HL-60 (cell line): ENCODE measurements around the gene PRKX.
"Not testable (repeated sequence)": the region's sequence is repeated elsewhere in the genome, so short reads cannot be mapped to it uniquely, and the experiment has no call there.

Experiments
- DNase-seq, 2 experiments: peaks; one replicate each; pipeline ENCODE4 v3.0.0-alpha.2; 2010 to 2020; ENCODE audit warnings: low read depth in 1 of 2, low spot score in 1 of 2
- H3K27ac ChIP-seq: fragments of 250-450 bp; sonication (Bioruptor Pico); replicated peaks from 2 replicates; pipeline ENCODE4 v1.5.1; 2020; ENCODE audit warnings: mild to moderate bottlenecking, moderate library complexity
- H3K27me3 ChIP-seq: fragments of 250-450 bp; sonication (Bioruptor Pico); 2 replicates; pipeline ENCODE4 v1.5.1; 2021; ENCODE audit warnings: mild to moderate bottlenecking, moderate library complexity; ENCODE audit not compliant: insufficient read depth, poor library complexity, severe bottlenecking
- H3K4me3 ChIP-seq: replicated peaks from 2 replicates; pipeline ENCODE4 v1.5.1; 2011; ENCODE audit warnings: mild to moderate bottlenecking, control low read depth, low read length; ENCODE audit not compliant: insufficient read depth
- GABPA ChIP-seq: IDR thresholded peaks from 2 replicates; pipeline ENCODE4 v1.6.1; 2012; ENCODE audit warnings: low read depth
- POLR2AphosphoS5 ChIP-seq: IDR thresholded peaks from 2 replicates; pipeline ENCODE4 v1.6.1; 2012; ENCODE audit warnings: low read depth
- REST ChIP-seq: IDR thresholded peaks from 2 replicates; pipeline ENCODE4 v1.6.1; 2012; ENCODE audit warnings: low read depth; ENCODE audit not compliant: insufficient replicate concordance
- SPI1 ChIP-seq: IDR thresholded peaks from 2 replicates; pipeline ENCODE4 v1.6.1; 2012; ENCODE audit warnings: low read depth, mild to moderate bottlenecking, borderline replicate concordance
- TF ChIP-seq, protein P1 (sequence below): IDR thresholded peaks from one replicate; pipeline ENCODE4 v1.5.1; 2011; ENCODE audit warnings: low read length, control low read depth, inconsistent platforms; ENCODE audit not compliant: insufficient read depth

PRKX gene

GRCh38 chrX:3732326-3733042 lies 19.0 kb upstream of the PRKX start:
- not testable (repeated sequence) for H3K4me3 ChIP-seq, H3K27ac ChIP-seq, DNase-seq, H3K27me3 ChIP-seq

DNA sequence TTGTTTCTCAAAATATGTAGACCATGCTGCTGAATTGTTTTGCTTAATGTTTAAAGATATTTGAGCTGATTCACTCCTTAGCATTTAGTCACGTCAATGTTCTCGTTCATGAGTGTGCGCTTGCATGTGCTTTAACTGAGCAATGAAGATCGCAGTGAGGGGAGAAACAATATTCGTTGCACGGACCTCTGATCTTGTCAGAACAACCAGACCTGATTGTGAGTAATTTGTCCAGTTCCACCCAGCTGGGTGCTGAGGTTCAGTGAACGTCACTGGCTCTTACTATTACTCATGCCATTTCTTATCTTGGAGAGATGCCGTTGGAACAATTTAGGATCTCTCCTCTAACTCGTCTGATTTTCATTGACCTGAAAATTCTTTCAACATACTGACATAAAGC lies 15.0 kb upstream of the PRKX start:
- DNase-seq: no peak
- TF ChIP-seq, protein P1, sequence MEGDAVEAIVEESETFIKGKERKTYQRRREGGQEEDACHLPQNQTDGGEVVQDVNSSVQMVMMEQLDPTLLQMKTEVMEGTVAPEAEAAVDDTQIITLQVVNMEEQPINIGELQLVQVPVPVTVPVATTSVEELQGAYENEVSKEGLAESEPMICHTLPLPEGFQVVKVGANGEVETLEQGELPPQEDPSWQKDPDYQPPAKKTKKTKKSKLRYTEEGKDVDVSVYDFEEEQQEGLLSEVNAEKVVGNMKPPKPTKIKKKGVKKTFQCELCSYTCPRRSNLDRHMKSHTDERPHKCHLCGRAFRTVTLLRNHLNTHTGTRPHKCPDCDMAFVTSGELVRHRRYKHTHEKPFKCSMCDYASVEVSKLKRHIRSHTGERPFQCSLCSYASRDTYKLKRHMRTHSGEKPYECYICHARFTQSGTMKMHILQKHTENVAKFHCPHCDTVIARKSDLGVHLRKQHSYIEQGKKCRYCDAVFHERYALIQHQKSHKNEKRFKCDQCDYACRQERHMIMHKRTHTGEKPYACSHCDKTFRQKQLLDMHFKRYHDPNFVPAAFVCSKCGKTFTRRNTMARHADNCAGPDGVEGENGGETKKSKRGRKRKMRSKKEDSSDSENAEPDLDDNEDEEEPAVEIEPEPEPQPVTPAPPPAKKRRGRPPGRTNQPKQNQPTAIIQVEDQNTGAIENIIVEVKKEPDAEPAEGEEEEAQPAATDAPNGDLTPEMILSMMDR: no peak
- no peak for TF ChIP-seq POLR2AphosphoS5
- TF ChIP-seq SPI1: no peak
- TF ChIP-seq GABPA: no peak
- no peaks in the 10 kb centered on the region for H3K27me3 ChIP-seq
- no peak overlapping the region for H3K27ac ChIP-seq
- no peak overlapping the region for H3K4me3 ChIP-seq

- not testable (repeated sequence) for H3K4me3 ChIP-seq, H3K27ac ChIP-seq, DNase-seq, H3K27me3 ChIP-seq
These were observed 10.0 kb upstream of the PRKX start for GRCh38 chrX:3723460-3723859.

DNA sequence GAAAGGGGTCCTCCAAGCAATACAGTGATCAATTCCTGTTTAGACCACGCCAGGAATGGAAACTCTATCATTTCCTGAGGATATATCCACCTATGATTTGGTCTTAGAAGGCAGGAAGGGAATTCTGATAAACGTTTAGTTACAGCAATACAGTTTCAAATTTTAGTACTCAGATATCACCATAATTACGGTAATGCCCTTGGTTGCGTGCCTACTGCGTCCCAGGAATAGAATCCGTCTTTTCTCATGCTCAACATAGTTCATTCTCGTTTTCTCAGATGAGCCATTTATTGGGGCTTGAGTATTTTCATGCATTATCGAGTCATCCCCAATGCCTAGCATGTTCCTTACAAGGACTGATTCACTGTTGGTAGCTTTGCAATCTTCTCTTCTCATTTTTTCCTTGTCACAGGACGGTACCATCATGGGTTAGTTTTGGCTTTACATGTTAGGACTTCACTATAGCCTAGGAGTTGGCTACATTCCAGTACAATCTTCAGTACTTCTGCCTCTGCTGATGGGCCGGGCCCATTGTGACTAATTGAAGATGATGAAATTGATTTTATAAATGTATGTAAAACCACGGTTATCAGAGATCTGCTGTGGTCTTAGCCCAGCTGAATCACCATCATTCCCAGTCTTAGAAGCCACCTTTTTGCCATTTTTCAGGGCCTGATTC lies 4.4 kb upstream of the PRKX start:
- DNase-seq: no peak
- Histone ChIP-seq H3K27ac (no peak overlapping the region), H3K27me3 (no peaks in the 10 kb centered on the region), H3K4me3 (no peak overlapping the region)
- TF ChIP-seq, protein P1: no peak

DNA sequence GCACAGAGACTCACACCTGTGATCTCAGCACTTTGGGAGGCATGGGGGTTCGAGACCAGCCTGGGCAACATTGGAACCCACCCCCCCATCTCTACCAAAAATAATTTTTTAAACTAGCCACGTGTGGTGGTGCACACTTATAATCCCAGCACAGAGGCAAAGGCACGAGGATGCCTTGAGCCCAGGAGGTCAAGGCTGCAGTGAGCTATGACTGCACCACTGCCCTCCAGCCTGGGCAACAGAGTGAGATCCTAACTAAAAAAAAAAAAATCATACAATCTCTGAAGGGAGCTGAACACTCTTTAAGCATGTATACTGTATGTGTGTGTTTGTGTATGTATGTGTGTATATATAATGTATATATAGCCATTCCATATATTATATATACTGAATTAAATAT lies 2.5 kb upstream of the PRKX start:
- Histone ChIP-seq H3K27me3 (no peaks in the 10 kb centered on the region), H3K4me3 (no peak overlapping the region), H3K27ac (no peak overlapping the region)
- TF ChIP-seq, protein P1: no peak
- TF ChIP-seq SPI1 (no peak), GABPA (no peak)
- DNase-seq: no peak

DNA sequence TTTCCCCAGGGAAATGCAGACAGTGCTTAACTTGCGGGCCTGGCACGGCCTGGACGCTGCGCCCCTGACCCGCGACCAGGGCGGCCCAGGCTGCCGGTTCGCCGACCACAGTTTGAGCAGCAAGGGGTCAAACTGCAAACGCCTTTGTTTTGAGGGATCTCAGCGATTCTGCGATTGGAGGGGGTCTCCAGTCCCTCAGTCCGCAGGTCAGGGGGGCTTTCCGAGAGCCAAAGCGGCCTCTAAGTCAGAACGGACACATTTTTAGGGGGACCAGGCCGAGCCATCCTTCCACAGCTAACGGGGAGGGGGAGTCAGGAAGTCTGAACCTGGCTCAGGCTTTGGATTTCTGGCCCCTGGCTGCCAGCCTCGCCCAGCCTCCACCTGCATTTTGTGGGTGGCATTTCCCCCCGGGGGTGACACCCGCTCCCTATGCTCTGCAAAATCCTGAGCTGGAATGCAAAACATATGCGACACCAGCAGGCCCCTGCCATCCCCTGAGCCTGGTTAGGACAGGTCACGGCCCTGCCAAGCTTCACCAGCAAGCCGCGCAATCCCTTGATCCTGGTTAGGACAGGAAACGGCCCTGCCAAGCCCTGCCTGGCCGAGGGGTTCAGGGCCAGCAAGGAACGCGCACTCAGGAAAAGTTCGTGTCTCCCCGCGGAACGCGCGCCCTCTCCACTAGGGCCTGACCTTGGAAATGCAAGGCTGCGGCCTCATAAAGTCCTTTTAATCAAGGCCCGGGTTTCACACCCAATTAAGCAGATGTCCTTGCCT lies 1.4 kb upstream of the PRKX start:
- DNase-seq, H3K27me3 ChIP-seq, H3K27ac ChIP-seq, H3K4me3 ChIP-seq: not testable (repeated sequence)

- peak in 1 of 2 experiments; percentile 10 for DNase-seq
- Histone ChIP-seq H3K27ac (peak overlapping the region; percentile 55), H3K27me3 (no peaks in the 10 kb centered on the region), H3K4me3 (peak overlapping the region; percentile 64)
- TF ChIP-seq, protein P1: no peak
- TF ChIP-seq POLR2AphosphoS5 (no peak), SPI1 (no peak), REST (no peak), GABPA (no peak)
These were observed 537 bp upstream of the PRKX start for GRCh38 chrX:3713937-3714434.
